Neural cell (in vitro differentiated cells): ENCODE measurements around the gene WRAP53. TPM values are rescaled to one million over a fixed set of nuclear protein-coding genes. Genes with fewer than 3 reads are reported as not detected.

Experiments used
- H2AFZ ChIP-seq: fragments of 200-600, 300-800 bp; sonication (generic), shearing (Covaris generic); 2 replicates; pipeline ENCODE4 v1.6.0; 2014; ENCODE audit warnings: low read depth, mild to moderate bottlenecking, antibody characterized with exemption, low read length, moderate library complexity
- H3F3A ChIP-seq: fragments of 200-600 bp; shearing (Covaris generic); 2 replicates; pipeline ENCODE4 v1.6.1; 2016; ENCODE audit warnings: mild to moderate bottlenecking, moderate library complexity, mixed read lengths, antibody characterized with exemption, low read length; ENCODE audit not compliant: insufficient read depth, poor library complexity, severe bottlenecking
- H3K27ac ChIP-seq: fragments of 200-600, 300-800 bp; sonication (generic), shearing (Covaris generic); 2 replicates; pipeline ENCODE4 v1.5.1; 2014; ENCODE audit warnings: mild to moderate bottlenecking, low read length, moderate library complexity
- H3K27me3 ChIP-seq: fragments of 300-800, 200-600 bp; sonication (generic), shearing (Covaris generic); 2 replicates; pipeline ENCODE4 v1.6.0; 2014; ENCODE audit warnings: mild to moderate bottlenecking, low read depth, low read length, moderate library complexity; ENCODE audit not compliant: insufficient read depth
- H3K36me3 ChIP-seq: fragments of 300-800, 200-600 bp; sonication (generic), shearing (Covaris generic); 2 replicates; pipeline ENCODE4 v1.5.1; 2014; ENCODE audit warnings: mild to moderate bottlenecking, antibody characterized with exemption, low read length, moderate library complexity; ENCODE audit not compliant: insufficient read depth
- H3K4me2 ChIP-seq: fragments of 300-800, 200-600 bp; sonication (generic), shearing (Covaris generic); 2 replicates; pipeline ENCODE4 v1.6.0; 2014; ENCODE audit warnings: mild to moderate bottlenecking, low read length
- H3K4me3 ChIP-seq: fragments of 300-800, 200-600 bp; sonication (generic), shearing (Covaris generic); 2 replicates; pipeline ENCODE4 v1.5.1; 2014; ENCODE audit warnings: mild to moderate bottlenecking, low read length, moderate library complexity
- H3K79me2 ChIP-seq: fragments of 200-600 bp; shearing (Covaris generic); replicated peaks from 2 replicates; pipeline ENCODE4 v1.6.0; 2014; ENCODE audit warnings: mild to moderate bottlenecking, low read length, moderate library complexity; ENCODE audit not compliant: insufficient read depth
- H3K9ac ChIP-seq: fragments of 300-800, 200-600 bp; sonication (generic), shearing (Covaris generic); 2 replicates; pipeline ENCODE4 v1.6.1; 2016; ENCODE audit warnings: mild to moderate bottlenecking, low read length, mixed read lengths
- H3K9me2 ChIP-seq: fragments of 200-600 bp; shearing (Covaris generic); 2 replicates; pipeline ENCODE4 v1.6.1; 2016; ENCODE audit warnings: mild to moderate bottlenecking, low read length, mixed read lengths; ENCODE audit not compliant: insufficient read depth
- H3K9me3 ChIP-seq: fragments of 200-600, 300-800 bp; sonication (generic), shearing (Covaris generic); 2 replicates; pipeline ENCODE4 v1.6.1; 2016; ENCODE audit warnings: mild to moderate bottlenecking, mixed run types, low read length, moderate library complexity, mixed read lengths
- H4K20me1 ChIP-seq: fragments of 200-600 bp; shearing (Covaris generic); 2 replicates; pipeline ENCODE4 v1.6.1; 2016; ENCODE audit warnings: mild to moderate bottlenecking, mixed run types; ENCODE audit not compliant: insufficient read depth
- CTCF ChIP-seq: fragments of 450-650 bp; IDR thresholded peaks from 2 replicates; pipeline ENCODE4 v1.5.1; 2014; ENCODE audit warnings: antibody characterized with exemption, mild to moderate bottlenecking, moderate library complexity; ENCODE audit not compliant: poor library complexity, severe bottlenecking
- EP300 ChIP-seq: fragments of 450-650 bp; conservative IDR thresholded peaks from 2 replicates; pipeline ENCODE4 v1.6.1; 2014; ENCODE audit warnings: antibody characterized with exemption, mild to moderate bottlenecking, moderate library complexity; ENCODE audit not compliant: poor library complexity, severe bottlenecking
- EZH2 ChIP-seq: fragments of 200-600, 300-800 bp; shearing (Covaris generic), sonication (generic); IDR thresholded peaks from 2 replicates; pipeline ENCODE4 v1.6.1; 2014; ENCODE audit warnings: antibody characterized with exemption, low read length, borderline replicate concordance, mild to moderate bottlenecking; ENCODE audit not compliant: insufficient read depth, poor library complexity, severe bottlenecking
- MXI1 ChIP-seq: fragments of 450-650 bp; conservative IDR thresholded peaks from 2 replicates; pipeline ENCODE4 v1.6.1; 2014; ENCODE audit warnings: antibody characterized with exemption, mild to moderate bottlenecking; ENCODE audit not compliant: poor library complexity, severe bottlenecking
- POLR2AphosphoS5 ChIP-seq: IDR thresholded peaks from 2 replicates; pipeline ENCODE4 v1.6.1; 2012
- RAD21 ChIP-seq: fragments of 450-650 bp; conservative IDR thresholded peaks from 2 replicates; pipeline ENCODE4 v1.6.1; 2014; ENCODE audit warnings: antibody characterized with exemption, mild to moderate bottlenecking, moderate library complexity
- REST ChIP-seq: IDR thresholded peaks from 2 replicates; pipeline ENCODE4 v1.6.1; 2012; ENCODE audit warnings: borderline replicate concordance
- SMC3 ChIP-seq: fragments of 450-650 bp; conservative IDR thresholded peaks from 2 replicates; pipeline ENCODE4 v1.6.1; 2014; ENCODE audit warnings: antibody characterized with exemption, mild to moderate bottlenecking, moderate library complexity; ENCODE audit not compliant: poor library complexity
- TAF1 ChIP-seq: IDR thresholded peaks from 2 replicates; pipeline ENCODE4 v1.6.1; 2012; ENCODE audit warnings: low read depth
- polyA plus RNA-seq: library from polyadenylated mRNA; depleted of rRNA; stranded (reverse); fragments of >200 nt; gene quantifications from 2 replicates; pipeline ENCODE4 v1.2.3, GENCODE V29; 2014

Gene WRAP53
- polyA plus RNA-seq, 1 donor from 2014 or later = 20.1 TPM

DNA sequence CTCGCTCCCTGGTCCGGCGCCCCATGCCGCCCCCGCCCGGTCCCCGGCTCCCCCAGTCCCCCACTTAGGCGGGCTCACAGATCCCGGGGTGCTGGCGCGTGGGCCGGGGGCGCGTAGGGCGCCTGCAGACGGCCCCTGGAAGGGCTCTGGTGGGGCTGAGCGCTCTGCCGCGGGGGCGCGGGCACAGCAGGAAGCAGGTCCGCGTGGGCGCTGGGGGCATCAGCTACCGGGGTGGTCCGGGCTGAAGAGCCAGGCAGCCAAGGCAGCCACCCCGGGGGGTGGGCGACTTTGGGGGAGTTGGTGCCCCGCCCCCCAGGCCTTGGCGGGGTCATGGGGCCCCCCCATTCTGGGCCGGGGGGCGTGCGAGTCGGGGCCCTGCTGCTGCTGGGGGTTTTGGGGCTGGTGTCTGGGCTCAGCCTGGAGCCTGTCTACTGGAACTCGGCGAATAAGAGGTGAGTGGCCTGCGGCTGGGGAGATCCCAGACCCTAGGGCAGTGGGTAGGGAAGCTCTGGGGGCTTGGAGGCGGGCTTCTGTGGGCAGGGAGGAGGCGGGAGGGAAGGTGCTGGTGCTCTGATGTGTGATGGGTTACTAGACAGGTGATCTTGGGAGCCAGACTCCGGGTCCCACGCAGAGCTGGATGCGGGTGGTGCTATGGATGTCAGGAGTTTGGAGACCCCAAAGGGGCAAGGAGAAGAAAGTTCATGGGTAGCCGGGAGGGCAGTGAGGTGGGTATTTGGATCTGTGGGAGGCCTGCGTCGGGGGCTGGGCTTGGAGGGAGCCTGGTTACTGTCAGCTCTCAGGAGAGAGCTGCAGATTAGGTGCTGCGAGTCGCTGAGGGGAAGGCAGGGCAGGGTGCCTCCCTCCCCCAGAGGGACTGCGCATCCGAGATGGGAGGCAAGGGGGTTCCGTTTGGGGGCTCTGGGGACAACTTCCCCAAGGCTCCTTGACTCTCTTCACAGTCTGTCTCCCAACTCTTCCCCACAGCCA lies 17.3 kb downstream of the WRAP53 start:
- Histone ChIP-seq H3K4me3 (peak overlapping the region; percentile 98), H3K79me2 (peaks cover 37% of the 10 kb centered on the region), H3K9me2 (no peaks in the 10 kb centered on the region), H2AFZ (peak overlapping the region; percentile 81), H3K9me3 (no peaks in the 10 kb centered on the region), H3K9ac (peak overlapping the region; percentile 93), H3K4me2 (peak overlapping the region; percentile 97), H3K27me3 (no peaks in the 10 kb centered on the region), H3K36me3 (no peaks in the 10 kb centered on the region), H3F3A (peaks cover 6% of the 10 kb centered on the region), H3K27ac (peak overlapping the region; percentile 95), H4K20me1 (peaks cover 3% of the 10 kb centered on the region)
- TF ChIP-seq POLR2AphosphoS5 (no peak), CTCF (no peak), SMC3 (no peak), EP300 (no peak), MXI1 (peak; percentile 43)

DNA sequence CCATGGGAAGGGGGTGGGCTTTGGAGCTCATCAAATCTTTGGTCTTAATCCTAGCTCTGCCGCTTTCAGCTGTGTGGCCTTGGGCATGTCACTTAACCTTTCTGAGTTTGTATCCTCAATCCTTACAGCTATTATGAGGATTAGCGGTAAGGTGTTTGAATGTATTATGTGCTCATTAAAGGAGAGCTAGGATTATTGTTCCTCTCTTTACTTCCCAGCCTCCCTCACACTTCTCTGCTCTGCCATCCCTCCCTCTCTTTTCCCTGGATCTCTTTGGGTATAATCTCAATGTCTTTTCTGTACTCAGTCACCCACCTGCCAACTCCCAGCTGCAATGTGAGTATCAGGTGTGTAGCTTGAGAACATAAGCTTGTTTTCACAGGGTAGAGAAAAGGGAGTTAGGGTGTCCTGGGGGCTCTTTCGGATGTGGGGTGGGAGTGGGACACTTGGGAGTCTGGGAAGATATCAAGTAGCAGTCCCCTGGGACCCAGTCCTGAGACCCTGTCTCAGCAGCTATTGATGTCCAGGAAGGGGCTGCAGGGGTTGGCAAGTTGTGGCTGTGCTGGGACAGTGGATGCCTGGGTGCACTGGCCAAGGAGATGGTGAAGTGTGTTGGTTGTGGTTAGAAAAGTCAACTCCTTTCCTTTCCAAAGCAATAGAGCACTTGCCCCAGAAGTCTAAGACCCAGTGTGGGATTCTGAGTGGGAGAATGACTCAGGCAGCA lies 18.5 kb downstream of the WRAP53 start:
- H3K4me3 ChIP-seq = peak overlapping the region; percentile 98
- peak overlapping the region; percentile 97 for H3K4me2 ChIP-seq

More for the DNA sequence above, 18.5 kb downstream of the WRAP53 start:
- no peaks in the 10 kb centered on the region for H3K27me3 ChIP-seq
- peaks cover 37% of the 10 kb centered on the region for H3K79me2 ChIP-seq
- peaks cover 3% of the 10 kb centered on the region for H4K20me1 ChIP-seq
- peak overlapping the region; percentile 93 for H3K9ac ChIP-seq
- no peaks in the 10 kb centered on the region for H3K36me3 ChIP-seq
- H2AFZ ChIP-seq = no peak overlapping the region
- H3K9me2 ChIP-seq = no peaks in the 10 kb centered on the region
- H3K27ac ChIP-seq = peak overlapping the region; percentile 95
- TF ChIP-seq POLR2AphosphoS5 (no peak), EZH2 (no peak), CTCF (no peak), MXI1 (no peak), SMC3 (no peak), EP300 (no peak), RAD21 (no peak), REST (no peak), TAF1 (no peak)
- H3K9me3 ChIP-seq = no peaks in the 10 kb centered on the region
- H3F3A ChIP-seq = peaks cover 6% of the 10 kb centered on the region
